Activated T-cell treated with anti-CD3 and anti-CD28 coated beads, Interleukin-2, amount 50 U/mL, for 48 hours (primary cell): ENCODE data around the gene BRINP1.
A peak's percentile ranks its signal among the peaks of the same experiment; 100 is the strongest.

Experiments used
- DNase-seq, 2 experiments: peaks; one replicate each; pipeline ENCODE4 v3.0.0-alpha.2; 2020

BRINP1 gene

GRCh38 chr9:119343059-119343990, 25.9 kb downstream of the BRINP1 start:
- no peak for DNase-seq

DNA sequence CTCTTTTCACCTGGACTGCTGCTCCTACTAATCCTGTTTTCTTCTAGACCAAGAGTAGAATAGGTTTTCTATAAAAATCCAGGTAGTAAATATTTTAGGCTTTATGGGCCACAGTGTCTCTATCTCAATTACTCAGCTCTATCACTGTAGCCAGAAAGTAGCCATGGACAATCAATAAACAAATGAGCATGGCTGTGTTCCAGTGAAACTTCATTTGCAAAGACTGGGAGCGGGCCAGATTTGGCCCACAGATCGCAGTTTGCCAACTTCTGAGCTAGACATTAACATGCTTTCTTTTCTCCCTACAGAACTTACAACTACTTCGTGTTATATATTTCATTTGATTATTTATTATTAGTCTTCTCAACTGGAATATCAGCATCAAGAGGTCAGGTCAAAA, 30.2 kb downstream of the BRINP1 start:
- no peak for DNase-seq

- no peak for DNase-seq
Observed at GRCh38 chr9:119337573-119337972, 31.7 kb downstream of the BRINP1 start.

- no peak for DNase-seq
Observed at GRCh38 chr9:119334745-119335144, 34.5 kb downstream of the BRINP1 start.

- no peak for DNase-seq
Observed at GRCh38 chr9:119333507-119334229, 35.6 kb downstream of the BRINP1 start.

DNA sequence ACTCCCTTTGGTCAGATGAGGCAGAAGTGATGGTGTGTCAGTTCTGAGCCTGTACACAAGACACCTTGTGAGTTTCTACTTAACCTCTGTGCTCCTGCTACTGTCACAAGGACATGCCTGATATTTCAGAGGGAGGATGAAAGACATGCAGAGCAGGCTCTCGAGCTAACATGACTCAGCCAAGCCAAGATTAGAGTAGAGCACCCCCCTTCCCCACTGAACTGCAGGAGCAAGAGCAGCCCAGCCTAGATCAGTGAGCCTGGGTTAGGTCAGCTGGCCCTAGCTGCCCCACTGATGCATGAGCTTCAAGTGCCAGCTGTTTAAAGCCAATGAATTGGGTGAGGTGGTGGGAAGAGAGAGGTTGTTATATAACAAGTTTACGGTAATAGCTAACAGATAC, 36.7 kb downstream of the BRINP1 start:
- DNase-seq = no peak

GRCh38 chr9:119322184-119322583, 47.1 kb downstream of the BRINP1 start:
- DNase-seq = no peak

- DNase-seq = no peak
Observed at GRCh38 chr9:119318371-119318770, 50.9 kb downstream of the BRINP1 start.

- no peak for DNase-seq
Observed at GRCh38 chr9:119313846-119314245, 55.4 kb downstream of the BRINP1 start.

- DNase-seq = no peak
Observed at GRCh38 chr9:119310741-119311140, 58.5 kb downstream of the BRINP1 start.

GRCh38 chr9:119307471-119307870, 61.8 kb downstream of the BRINP1 start:
- DNase-seq = no peak

DNA sequence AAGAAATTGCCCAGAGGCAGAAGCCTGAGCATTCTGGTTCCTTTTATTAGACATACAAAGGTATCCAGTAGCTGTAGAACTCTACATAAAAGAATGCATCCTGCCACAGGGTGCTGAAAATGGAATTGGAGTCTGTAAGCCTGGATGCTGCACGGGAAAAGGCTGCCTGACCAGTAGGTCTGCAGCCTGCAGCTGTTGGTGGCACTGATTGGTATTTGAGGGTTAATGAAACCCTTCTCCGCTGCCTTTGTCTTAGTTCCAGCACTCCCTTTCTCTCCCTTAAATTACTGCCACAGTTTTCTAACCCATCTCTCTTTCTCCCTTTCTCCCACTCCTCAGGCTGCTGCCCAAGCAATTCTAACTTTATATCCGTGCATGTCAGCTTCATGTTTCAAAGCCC, 64.7 kb downstream of the BRINP1 start:
- no peak for DNase-seq

- no peak for DNase-seq
Observed at GRCh38 chr9:119302988-119303698, 66.1 kb downstream of the BRINP1 start.

- DNase-seq = no peak
Observed at GRCh38 chr9:119298076-119298853, 71.0 kb downstream of the BRINP1 start.

- DNase-seq = no peak
Observed at GRCh38 chr9:119291554-119291953, 77.7 kb downstream of the BRINP1 start.

DNA sequence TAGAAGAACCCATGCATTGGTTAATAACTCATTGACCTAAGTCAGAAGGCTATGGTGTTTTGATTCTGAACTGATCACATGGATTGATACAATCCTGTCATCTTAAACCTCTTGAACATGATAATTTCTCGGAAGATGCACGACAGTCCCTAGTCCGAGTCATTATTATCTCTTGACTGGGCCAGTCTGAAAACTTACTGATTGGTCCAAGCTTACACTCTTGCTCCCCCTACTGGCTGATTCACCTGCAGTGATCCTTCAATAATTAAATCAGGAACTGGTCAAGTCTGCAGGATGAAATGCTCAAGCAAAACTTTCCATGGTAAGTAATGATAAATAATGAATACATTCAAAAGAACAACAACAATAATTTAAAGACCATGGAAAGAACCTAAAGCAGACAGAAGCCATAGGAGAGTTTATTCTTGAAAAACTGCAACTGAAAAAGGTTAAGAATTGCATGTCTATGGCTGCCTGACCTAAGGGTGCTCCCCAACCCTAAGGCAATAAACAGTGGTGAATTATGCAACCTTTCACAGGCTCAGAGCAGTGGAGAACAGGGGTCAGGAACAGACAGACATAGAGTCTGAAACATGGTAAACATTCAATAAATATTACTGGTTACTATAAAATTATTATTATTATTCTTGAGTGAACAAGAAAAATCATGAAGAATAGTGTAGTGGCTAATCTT, 79.3 kb downstream of the BRINP1 start:
- DNase-seq = peak in 1 of 2 experiments; percentile 15

DNA sequence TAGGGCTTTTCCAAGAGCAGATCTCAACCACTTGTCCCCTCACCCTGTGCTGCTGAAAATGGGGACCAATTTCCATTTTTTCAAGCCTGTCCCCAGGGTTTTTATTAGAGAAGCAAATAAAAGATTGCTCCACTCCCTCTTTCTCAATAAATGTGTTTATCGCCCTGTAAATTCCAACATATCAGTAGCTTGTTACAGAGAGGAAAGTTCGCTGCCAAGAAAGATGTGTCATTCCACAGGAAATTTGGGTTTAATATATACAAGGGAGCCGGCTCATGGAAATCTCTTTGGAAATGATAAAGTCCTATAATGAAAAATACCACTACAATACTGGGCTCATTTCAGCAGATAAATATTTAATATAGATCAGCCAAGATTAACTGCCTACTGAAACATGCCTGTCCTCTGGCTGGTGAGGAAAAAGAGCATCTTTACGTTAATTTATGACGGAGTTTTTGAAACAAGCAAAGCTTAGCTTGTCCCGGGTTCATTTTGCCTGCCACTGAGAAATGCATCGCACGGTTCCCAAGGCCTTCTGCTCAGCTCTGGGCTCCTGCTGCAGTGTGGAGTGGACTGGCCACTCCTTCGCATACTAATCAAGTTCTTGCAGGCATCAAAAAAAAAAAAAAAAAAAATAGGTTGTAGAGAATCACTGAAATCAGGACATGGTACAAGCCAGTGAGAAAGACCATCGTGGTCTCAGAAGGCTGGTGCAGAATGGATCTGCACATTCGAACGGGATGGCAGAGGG, 84.5 kb downstream of the BRINP1 start:
- no peak for DNase-seq

DNA sequence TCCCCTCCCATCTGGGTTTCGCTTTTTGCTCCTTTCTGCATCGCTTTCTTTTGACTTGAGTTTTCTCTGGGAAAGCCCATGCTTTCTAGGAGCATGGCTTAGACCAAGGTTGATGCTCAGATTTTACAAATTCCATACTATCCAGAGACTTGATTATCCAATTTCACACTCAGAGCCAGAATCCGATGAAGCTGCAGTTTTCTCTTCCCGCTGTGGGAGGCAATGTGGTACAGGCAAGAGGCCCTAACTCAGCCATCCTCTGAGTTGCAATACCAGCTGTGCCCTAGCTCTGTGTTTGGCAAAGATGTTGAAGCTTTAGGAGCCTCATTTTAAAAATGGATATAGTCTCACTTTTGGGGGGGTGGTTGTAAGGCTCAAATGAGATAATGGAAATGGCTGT, 85.1 kb downstream of the BRINP1 start:
- no peak for DNase-seq

- no peak for DNase-seq
Observed at GRCh38 chr9:119283078-119283794, 86.0 kb downstream of the BRINP1 start.

DNA sequence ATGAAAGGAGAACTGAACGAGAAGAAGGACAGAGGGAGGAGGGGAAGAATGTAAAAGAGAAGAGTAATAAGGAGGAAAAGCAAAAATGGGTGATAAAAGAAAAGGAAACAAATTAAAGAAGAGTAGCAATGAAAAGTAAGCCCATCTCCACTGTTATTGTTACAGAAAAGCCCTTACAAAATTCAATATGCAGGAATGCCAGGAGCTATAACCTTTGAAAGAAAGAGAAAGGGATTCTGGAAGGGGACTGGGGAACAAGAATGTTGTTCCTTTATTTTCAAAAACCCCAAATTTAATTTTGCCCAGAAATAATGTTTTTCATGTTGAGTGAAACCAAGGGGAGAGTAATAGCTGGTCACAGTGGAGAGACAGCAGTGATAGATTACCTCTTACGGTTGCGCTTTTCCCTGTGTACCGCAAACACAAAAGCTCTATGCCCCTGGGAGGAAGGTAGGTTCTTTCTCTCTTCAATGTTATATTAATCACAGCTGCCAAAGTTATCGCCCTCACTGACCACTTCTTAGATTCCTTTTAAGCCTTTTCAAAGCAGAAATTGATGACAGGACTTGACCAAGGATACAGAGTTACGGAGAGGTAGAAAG, 86.7 kb downstream of the BRINP1 start:
- DNase-seq = no peak
